GM15510 (cell line): ENCODE data around the gene BATF2.

Source experiments
- POLR2A ChIP-seq: IDR thresholded peaks from 3 replicates; pipeline ENCODE4 v1.6.1; 2011; ENCODE audit warnings: borderline replicate concordance; ENCODE audit not compliant: insufficient read length; ENCODE audit errors: extremely low read depth

Gene BATF2

DNA sequence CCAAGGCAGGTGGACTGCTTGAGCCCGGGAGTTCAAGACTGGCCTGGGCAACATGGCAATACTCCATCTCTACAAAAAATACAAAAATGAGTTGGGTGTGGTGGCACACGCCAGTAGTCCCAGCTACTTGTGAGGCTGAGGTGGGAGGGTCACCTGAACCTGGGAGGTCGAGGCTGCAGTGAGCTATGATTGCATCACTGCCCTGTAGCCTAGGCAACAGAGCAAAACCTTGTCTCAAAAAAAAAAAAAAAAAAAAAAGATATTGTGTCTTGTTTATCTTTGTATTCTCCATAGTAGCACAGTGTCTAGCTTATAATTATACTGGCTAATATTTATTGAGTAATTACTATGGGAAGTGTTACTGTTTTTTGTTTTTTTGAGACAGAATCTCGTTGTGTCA is 45.2 kb downstream of the BATF2 start:
- TF ChIP-seq POLR2A = no peak

DNA sequence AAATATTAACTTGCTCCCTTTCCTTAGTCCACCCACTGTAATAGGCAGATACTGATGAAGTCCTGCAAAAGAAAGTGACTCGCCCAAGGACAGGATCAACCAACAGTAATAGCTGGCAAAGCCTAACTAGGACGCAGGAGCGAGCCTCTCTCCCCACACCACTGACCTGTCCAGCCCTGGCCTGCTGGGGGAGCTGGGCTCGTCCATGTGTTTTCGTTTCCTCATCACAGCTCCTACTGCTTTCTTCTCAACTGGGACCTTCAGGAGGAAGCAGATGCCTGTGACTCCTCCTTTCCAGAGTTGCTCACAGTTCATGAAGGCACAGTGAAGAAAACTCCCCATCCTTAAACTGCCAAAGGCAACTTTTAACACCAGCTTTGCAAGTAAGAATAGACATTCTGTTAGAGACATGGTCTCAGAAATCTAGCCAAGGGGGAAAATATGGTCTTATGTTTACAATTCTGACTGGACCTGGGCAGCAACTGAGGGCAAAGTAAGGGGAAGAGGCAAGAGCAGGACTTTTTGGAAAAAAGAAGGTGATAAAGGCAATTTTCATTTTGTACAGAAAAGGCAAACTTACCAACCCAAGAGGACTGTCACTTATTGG is 49.5 kb downstream of the BATF2 start:
- no peak for TF ChIP-seq POLR2A
